Measurements from ENCODE around the gene PI16. TPM values are rescaled to one million over a fixed set of nuclear protein-coding genes. Genes with fewer than 3 reads are reported as not detected.

PI16 gene
- total RNA-seq, result not detected

GRCh38 chr6:36954262-36954931, at the start of gene PI16:
PI16 (plus strand) TSS chr6:36954738; CDS start chr6:36954761, 23 bp downstream.
- H3K9me3 Mint-ChIP-seq, result no peaks in the 10 kb centered on the region
- DNase-seq (ENCODE audit: low spot score) (no peak), ATAC-seq (peak in 1 of 2 donors; percentile 61)
- peak within 1 kb of the TSS; percentile 33 for H3K4me3 Mint-ChIP-seq
- peaks cover 21 to 43% of the 10 kb centered on the region in 2 donors for H3K27me3 Mint-ChIP-seq
- H3K27ac Mint-ChIP-seq, result peak within 1 kb of the TSS; percentile 12 to 49
- peaks cover 26 to 29% of the 10 kb centered on the region in 2 donors for H3K4me1 Mint-ChIP-seq (ENCODE audit: low read depth in 2 of 2)
- H3K36me3 Mint-ChIP-seq, result no peaks in the 10 kb centered on the region

- peaks cover 17% of the 10 kb centered on the region for H3K36me3 Mint-ChIP-seq
- H3K9me3 Mint-ChIP-seq, result no peaks in the 10 kb centered on the region
- no peak overlapping the region for H3K27ac Mint-ChIP-seq
These were observed 49.6 kb upstream of the PI16 start for GRCh38 chr6:36904851-36905393.

GRCh38 chr6:36906539-36907325, 47.8 kb upstream of the PI16 start:
- Mint-ChIP-seq H3K27ac (no peak overlapping the region), H3K27me3 (no peaks in the 10 kb centered on the region), H3K36me3 (peaks cover 17% of the 10 kb centered on the region), H3K4me3 (no peak overlapping the region), H3K4me1 (ENCODE audit: low read depth in 2 of 2) (peaks cover 8 to 9% of the 10 kb centered on the region in 2 donors), H3K9me3 (no peaks in the 10 kb centered on the region)
- ATAC-seq (no peak), DNase-seq (ENCODE audit: low spot score) (no peak)

More at GRCh38 chr6:36904851-36905393, 49.6 kb upstream of the PI16 start:
- Mint-ChIP-seq H3K27me3 (no peaks in the 10 kb centered on the region), H3K4me1 (ENCODE audit: low read depth in 2 of 2) (peaks cover 4 to 6% of the 10 kb centered on the region in 2 donors), H3K4me3 (no peak overlapping the region)
- ATAC-seq, result no peak
- DNase-seq (ENCODE audit: low spot score), result no peak

GRCh38 chr6:36907781-36908180, 46.8 kb upstream of the PI16 start:
- Mint-ChIP-seq H3K9me3 (no peaks in the 10 kb centered on the region), H3K27ac (no peak overlapping the region), H3K36me3 (peaks cover 15% of the 10 kb centered on the region)

GRCh38 chr6:36908747-36909146, 45.8 kb upstream of the PI16 start:
- Mint-ChIP-seq H3K27me3 (no peaks in the 10 kb centered on the region), H3K9me3 (no peaks in the 10 kb centered on the region), H3K4me3 (no peak overlapping the region), H3K27ac (no peak overlapping the region), H3K36me3 (peaks cover 13% of the 10 kb centered on the region), H3K4me1 (ENCODE audit: low read depth in 2 of 2) (peaks cover 22 to 28% of the 10 kb centered on the region in 2 donors)
- no peak for ATAC-seq
- DNase-seq (ENCODE audit: low spot score), result no peak

More at GRCh38 chr6:36907781-36908180, 46.8 kb upstream of the PI16 start:
- ATAC-seq (no peak), DNase-seq (ENCODE audit: low spot score) (no peak)
- Mint-ChIP-seq H3K4me3 (no peak overlapping the region), H3K4me1 (ENCODE audit: low read depth in 2 of 2) (peaks cover 18 to 20% of the 10 kb centered on the region in 2 donors), H3K27me3 (no peaks in the 10 kb centered on the region)

- Mint-ChIP-seq H3K9me3 (no peaks in the 10 kb centered on the region), H3K4me3 (peak overlapping the region; percentile 75), H3K36me3 (peaks cover 23% of the 10 kb centered on the region), H3K27ac (peak overlapping the region; percentile 47 to 75), H3K27me3 (no peaks in the 10 kb centered on the region), H3K4me1 (ENCODE audit: low read depth in 2 of 2) (peaks cover 25 to 35% of the 10 kb centered on the region in 2 donors)
- ATAC-seq (peak; percentile 64 to 70), DNase-seq (ENCODE audit: low spot score) (no peak)
These were observed 42.5 kb upstream of the PI16 start for GRCh38 chr6:36912030-36912454.

GRCh38 chr6:36912586-36912985, 42.0 kb upstream of the PI16 start:
- peak; percentile 83 to 89 for ATAC-seq
- Mint-ChIP-seq H3K9me3 (no peaks in the 10 kb centered on the region), H3K4me3 (peak overlapping the region; percentile 75), H3K4me1 (ENCODE audit: low read depth in 2 of 2) (peaks cover 25 to 35% of the 10 kb centered on the region in 2 donors), H3K36me3 (peaks cover 23% of the 10 kb centered on the region), H3K27ac (peak overlapping the region; percentile 47 to 75), H3K27me3 (no peaks in the 10 kb centered on the region)
- DNase-seq (ENCODE audit: low spot score), result no peak

- no peaks in the 10 kb centered on the region for H3K27me3 Mint-ChIP-seq
- no peaks in the 10 kb centered on the region for H3K9me3 Mint-ChIP-seq
- peaks cover 23% of the 10 kb centered on the region for H3K36me3 Mint-ChIP-seq
- ATAC-seq (no peak), DNase-seq (ENCODE audit: low spot score) (no peak)
- peak overlapping the region; percentile 47 to 75 for H3K27ac Mint-ChIP-seq
- peaks cover 22 to 35% of the 10 kb centered on the region in 2 donors for H3K4me1 Mint-ChIP-seq (ENCODE audit: low read depth in 2 of 2)
- H3K4me3 Mint-ChIP-seq, result peak overlapping the region; percentile 75
These were observed 41.5 kb upstream of the PI16 start for GRCh38 chr6:36913082-36913481.

- H3K4me3 Mint-ChIP-seq, result peak overlapping the region; percentile 62
- H3K9me3 Mint-ChIP-seq, result no peaks in the 10 kb centered on the region
- H3K36me3 Mint-ChIP-seq, result peaks cover 19% of the 10 kb centered on the region
- H3K4me1 Mint-ChIP-seq (ENCODE audit: low read depth in 2 of 2), result peaks cover 21 to 30% of the 10 kb centered on the region in 2 donors
- no peaks in the 10 kb centered on the region for H3K27me3 Mint-ChIP-seq
- DNase-seq (ENCODE audit: low spot score) (no peak), ATAC-seq (no peak)
- peak overlapping the region; percentile 33 to 41 for H3K27ac Mint-ChIP-seq
These were observed 40.2 kb upstream of the PI16 start for GRCh38 chr6:36914227-36914794.

GRCh38 chr6:36915599-36915998, 38.9 kb upstream of the PI16 start:
- H3K9me3 Mint-ChIP-seq, result no peaks in the 10 kb centered on the region
- H3K4me3 Mint-ChIP-seq, result no peak overlapping the region
- peaks cover 24% of the 10 kb centered on the region for H3K36me3 Mint-ChIP-seq
- no peaks in the 10 kb centered on the region for H3K27me3 Mint-ChIP-seq
- no peak overlapping the region for H3K27ac Mint-ChIP-seq
- DNase-seq (ENCODE audit: low spot score), result no peak
- peaks cover 21 to 30% of the 10 kb centered on the region in 2 donors for H3K4me1 Mint-ChIP-seq (ENCODE audit: low read depth in 2 of 2)
- ATAC-seq, result no peak

GRCh38 chr6:36916126-36916525, 38.4 kb upstream of the PI16 start:
- H3K27me3 Mint-ChIP-seq, result no peaks in the 10 kb centered on the region
- DNase-seq (ENCODE audit: low spot score) (no peak), ATAC-seq (no peak)
- H3K4me3 Mint-ChIP-seq, result no peak overlapping the region
- no peak overlapping the region for H3K27ac Mint-ChIP-seq
- H3K4me1 Mint-ChIP-seq (ENCODE audit: low read depth in 2 of 2), result peaks cover 21 to 30% of the 10 kb centered on the region in 2 donors
- H3K36me3 Mint-ChIP-seq, result peaks cover 24% of the 10 kb centered on the region
- H3K9me3 Mint-ChIP-seq, result no peaks in the 10 kb centered on the region

- Mint-ChIP-seq H3K27me3 (no peaks in the 10 kb centered on the region), H3K36me3 (peaks cover 24% of the 10 kb centered on the region), H3K9me3 (no peaks in the 10 kb centered on the region), H3K4me1 (ENCODE audit: low read depth in 2 of 2) (peaks cover 8 to 18% of the 10 kb centered on the region in 2 donors), H3K27ac (no peak overlapping the region), H3K4me3 (no peak overlapping the region)
- ATAC-seq (no peak), DNase-seq (ENCODE audit: low spot score) (no peak)
These were observed 36.9 kb upstream of the PI16 start for GRCh38 chr6:36917541-36918193.

- ATAC-seq (no peak), DNase-seq (ENCODE audit: low spot score) (no peak)
- Mint-ChIP-seq H3K36me3 (peaks cover 17% of the 10 kb centered on the region), H3K4me1 (ENCODE audit: low read depth in 2 of 2) (peaks cover 0 to 7% of the 10 kb centered on the region in 2 donors), H3K9me3 (no peaks in the 10 kb centered on the region), H3K27me3 (no peaks in the 10 kb centered on the region), H3K27ac (no peak overlapping the region), H3K4me3 (no peak overlapping the region)
These were observed 34.5 kb upstream of the PI16 start for GRCh38 chr6:36920049-36920448.
